WTC11 (cell line): ENCODE data around the gene KCNIP1.

Source experiments
- CREB1 ChIP-seq: sonication (generic); formaldehyde crosslinking; IDR thresholded peaks from 2 replicates; pipeline ENCODE4 v1.8.0; 2023; ENCODE audit warnings: mild to moderate bottlenecking, missing genetic modification reagents
- FOXP1 ChIP-seq: sonication (generic); formaldehyde crosslinking; IDR thresholded peaks from 2 replicates; pipeline ENCODE4 v1.8.0; 2022; ENCODE audit warnings: missing genetic modification reagents, mild to moderate bottlenecking, moderate library complexity, borderline replicate concordance
- NFYB ChIP-seq: sonication (generic); formaldehyde crosslinking; conservative IDR thresholded peaks from 2 replicates; pipeline ENCODE4 v1.8.0; 2022; ENCODE audit warnings: low read depth, missing genetic modification reagents
- PRRX2 ChIP-seq: fragments of 250-450 bp; sonication (Bioruptor Pico); IDR thresholded peaks from 2 replicates; pipeline ENCODE4 v1.8.0; 2021; ENCODE audit warnings: mild to moderate bottlenecking
- TEAD1 ChIP-seq: sonication (generic); formaldehyde crosslinking; IDR thresholded peaks from 2 replicates; pipeline ENCODE4 v1.8.0; 2022; ENCODE audit warnings: mild to moderate bottlenecking, missing genetic modification reagents
- TEAD4 ChIP-seq: sonication (generic); formaldehyde crosslinking; IDR thresholded peaks from 2 replicates; pipeline ENCODE4 v1.8.0; 2022; ENCODE audit warnings: mild to moderate bottlenecking, missing genetic modification reagents
- TF ChIP-seq, protein P1 (sequence below): fragments of 200-600 bp; IDR thresholded peaks from 2 replicates; pipeline ENCODE4 v1.8.0; 2022; ENCODE audit warnings: antibody characterized with exemption
- TF ChIP-seq, protein P2 (sequence below): sonication (generic); formaldehyde crosslinking; IDR thresholded peaks from 2 replicates; pipeline ENCODE4 v1.8.1; 2023; ENCODE audit warnings: mild to moderate bottlenecking, missing genetic modification reagents
- TF ChIP-seq, protein P3 (sequence below): sonication (generic); formaldehyde crosslinking; IDR thresholded peaks from 2 replicates; pipeline ENCODE4 v1.8.0; 2022; ENCODE audit warnings: mild to moderate bottlenecking, missing genetic modification reagents
- TF ChIP-seq, protein P4 (sequence below): sonication (generic); formaldehyde crosslinking; IDR thresholded peaks from 2 replicates; pipeline ENCODE4 v1.8.0; 2022; ENCODE audit warnings: mild to moderate bottlenecking, missing genetic modification reagents
- TF ChIP-seq, protein P5 (sequence below): sonication (generic); formaldehyde crosslinking; IDR thresholded peaks from 2 replicates; pipeline ENCODE4 v1.8.1; 2023; ENCODE audit warnings: mild to moderate bottlenecking, missing genetic modification reagents
- TF ChIP-seq, protein P6 (sequence below): sonication (generic); formaldehyde crosslinking; IDR thresholded peaks from 2 replicates; pipeline ENCODE4 v1.8.1; 2022; ENCODE audit warnings: mild to moderate bottlenecking, moderate library complexity, missing genetic modification reagents
- TF ChIP-seq, protein P7 (sequence below): sonication (generic); formaldehyde crosslinking; conservative IDR thresholded peaks from 2 replicates; pipeline ENCODE4 v1.8.1; 2022; ENCODE audit warnings: mild to moderate bottlenecking, missing genetic modification reagents
- TF ChIP-seq, protein P8 (sequence below): sonication (generic); formaldehyde crosslinking; IDR thresholded peaks from 2 replicates; pipeline ENCODE4 v1.8.1; 2022; ENCODE audit warnings: low read depth, mild to moderate bottlenecking, moderate library complexity, missing genetic modification reagents, borderline replicate concordance

DNA sequence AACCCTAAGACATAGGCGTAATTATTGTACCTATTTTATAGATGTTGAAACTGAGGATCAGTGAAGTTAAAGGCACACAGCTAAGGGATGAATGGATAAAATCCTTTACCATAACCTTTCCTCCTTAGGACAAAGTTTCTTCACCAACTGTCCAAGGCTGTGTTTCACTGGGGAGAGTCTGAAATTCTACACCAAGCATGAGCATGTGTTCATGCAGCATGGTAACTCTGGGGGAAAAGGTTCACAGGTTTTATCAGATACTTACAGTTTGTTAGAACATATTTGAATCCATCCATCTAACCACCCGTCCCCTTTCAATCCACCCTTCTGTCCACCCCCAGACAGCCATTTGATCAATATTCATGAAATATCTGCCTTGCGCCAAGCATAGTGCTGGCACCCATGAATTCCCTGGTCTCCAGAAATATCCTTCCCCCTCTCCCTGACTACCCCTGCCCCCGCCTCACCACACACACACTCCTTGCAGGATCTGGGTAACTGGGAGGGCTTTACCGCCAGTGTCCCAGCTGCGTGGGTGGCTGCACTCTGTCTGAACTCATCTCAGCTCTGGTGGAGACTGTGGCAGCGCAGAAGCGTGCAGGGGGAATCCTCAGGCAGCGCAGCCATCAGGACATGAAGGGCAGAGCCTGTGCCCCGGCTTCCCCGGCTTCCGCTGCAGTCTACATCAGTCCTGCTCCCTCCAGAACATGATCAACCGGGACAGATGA lies 6.3 kb upstream of the KCNIP1 start:
- TF ChIP-seq, protein P1, sequence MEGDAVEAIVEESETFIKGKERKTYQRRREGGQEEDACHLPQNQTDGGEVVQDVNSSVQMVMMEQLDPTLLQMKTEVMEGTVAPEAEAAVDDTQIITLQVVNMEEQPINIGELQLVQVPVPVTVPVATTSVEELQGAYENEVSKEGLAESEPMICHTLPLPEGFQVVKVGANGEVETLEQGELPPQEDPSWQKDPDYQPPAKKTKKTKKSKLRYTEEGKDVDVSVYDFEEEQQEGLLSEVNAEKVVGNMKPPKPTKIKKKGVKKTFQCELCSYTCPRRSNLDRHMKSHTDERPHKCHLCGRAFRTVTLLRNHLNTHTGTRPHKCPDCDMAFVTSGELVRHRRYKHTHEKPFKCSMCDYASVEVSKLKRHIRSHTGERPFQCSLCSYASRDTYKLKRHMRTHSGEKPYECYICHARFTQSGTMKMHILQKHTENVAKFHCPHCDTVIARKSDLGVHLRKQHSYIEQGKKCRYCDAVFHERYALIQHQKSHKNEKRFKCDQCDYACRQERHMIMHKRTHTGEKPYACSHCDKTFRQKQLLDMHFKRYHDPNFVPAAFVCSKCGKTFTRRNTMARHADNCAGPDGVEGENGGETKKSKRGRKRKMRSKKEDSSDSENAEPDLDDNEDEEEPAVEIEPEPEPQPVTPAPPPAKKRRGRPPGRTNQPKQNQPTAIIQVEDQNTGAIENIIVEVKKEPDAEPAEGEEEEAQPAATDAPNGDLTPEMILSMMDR, result no peak
- TF ChIP-seq TEAD4 (CRISPR knock-in tag) (no peak), TEAD1 (CRISPR knock-in tag) (no peak), FOXP1 (CRISPR knock-in tag) (no peak), CREB1 (CRISPR knock-in tag) (no peak), PRRX2 (no peak), NFYB (CRISPR knock-in tag) (no peak)
- TF ChIP-seq, protein P2, sequence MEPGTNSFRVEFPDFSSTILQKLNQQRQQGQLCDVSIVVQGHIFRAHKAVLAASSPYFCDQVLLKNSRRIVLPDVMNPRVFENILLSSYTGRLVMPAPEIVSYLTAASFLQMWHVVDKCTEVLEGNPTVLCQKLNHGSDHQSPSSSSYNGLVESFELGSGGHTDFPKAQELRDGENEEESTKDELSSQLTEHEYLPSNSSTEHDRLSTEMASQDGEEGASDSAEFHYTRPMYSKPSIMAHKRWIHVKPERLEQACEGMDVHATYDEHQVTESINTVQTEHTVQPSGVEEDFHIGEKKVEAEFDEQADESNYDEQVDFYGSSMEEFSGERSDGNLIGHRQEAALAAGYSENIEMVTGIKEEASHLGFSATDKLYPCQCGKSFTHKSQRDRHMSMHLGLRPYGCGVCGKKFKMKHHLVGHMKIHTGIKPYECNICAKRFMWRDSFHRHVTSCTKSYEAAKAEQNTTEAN, result no peak
- TF ChIP-seq, protein P3, sequence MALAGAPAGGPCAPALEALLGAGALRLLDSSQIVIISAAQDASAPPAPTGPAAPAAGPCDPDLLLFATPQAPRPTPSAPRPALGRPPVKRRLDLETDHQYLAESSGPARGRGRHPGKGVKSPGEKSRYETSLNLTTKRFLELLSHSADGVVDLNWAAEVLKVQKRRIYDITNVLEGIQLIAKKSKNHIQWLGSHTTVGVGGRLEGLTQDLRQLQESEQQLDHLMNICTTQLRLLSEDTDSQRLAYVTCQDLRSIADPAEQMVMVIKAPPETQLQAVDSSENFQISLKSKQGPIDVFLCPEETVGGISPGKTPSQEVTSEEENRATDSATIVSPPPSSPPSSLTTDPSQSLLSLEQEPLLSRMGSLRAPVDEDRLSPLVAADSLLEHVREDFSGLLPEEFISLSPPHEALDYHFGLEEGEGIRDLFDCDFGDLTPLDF (CRISPR knock-in tag), result no peak
- TF ChIP-seq, protein P4, sequence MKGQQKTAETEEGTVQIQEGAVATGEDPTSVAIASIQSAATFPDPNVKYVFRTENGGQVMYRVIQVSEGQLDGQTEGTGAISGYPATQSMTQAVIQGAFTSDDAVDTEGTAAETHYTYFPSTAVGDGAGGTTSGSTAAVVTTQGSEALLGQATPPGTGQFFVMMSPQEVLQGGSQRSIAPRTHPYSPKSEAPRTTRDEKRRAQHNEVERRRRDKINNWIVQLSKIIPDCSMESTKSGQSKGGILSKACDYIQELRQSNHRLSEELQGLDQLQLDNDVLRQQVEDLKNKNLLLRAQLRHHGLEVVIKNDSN (CRISPR knock-in tag), result no peak
- TF ChIP-seq, protein P5, sequence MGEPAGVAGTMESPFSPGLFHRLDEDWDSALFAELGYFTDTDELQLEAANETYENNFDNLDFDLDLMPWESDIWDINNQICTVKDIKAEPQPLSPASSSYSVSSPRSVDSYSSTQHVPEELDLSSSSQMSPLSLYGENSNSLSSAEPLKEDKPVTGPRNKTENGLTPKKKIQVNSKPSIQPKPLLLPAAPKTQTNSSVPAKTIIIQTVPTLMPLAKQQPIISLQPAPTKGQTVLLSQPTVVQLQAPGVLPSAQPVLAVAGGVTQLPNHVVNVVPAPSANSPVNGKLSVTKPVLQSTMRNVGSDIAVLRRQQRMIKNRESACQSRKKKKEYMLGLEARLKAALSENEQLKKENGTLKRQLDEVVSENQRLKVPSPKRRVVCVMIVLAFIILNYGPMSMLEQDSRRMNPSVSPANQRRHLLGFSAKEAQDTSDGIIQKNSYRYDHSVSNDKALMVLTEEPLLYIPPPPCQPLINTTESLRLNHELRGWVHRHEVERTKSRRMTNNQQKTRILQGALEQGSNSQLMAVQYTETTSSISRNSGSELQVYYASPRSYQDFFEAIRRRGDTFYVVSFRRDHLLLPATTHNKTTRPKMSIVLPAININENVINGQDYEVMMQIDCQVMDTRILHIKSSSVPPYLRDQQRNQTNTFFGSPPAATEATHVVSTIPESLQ (CRISPR knock-in tag), result no peak
- TF ChIP-seq, protein P6, sequence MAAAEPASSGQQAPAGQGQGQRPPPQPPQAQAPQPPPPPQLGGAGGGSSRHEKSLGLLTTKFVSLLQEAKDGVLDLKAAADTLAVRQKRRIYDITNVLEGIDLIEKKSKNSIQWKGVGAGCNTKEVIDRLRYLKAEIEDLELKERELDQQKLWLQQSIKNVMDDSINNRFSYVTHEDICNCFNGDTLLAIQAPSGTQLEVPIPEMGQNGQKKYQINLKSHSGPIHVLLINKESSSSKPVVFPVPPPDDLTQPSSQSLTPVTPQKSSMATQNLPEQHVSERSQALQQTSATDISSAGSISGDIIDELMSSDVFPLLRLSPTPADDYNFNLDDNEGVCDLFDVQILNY (CRISPR knock-in tag), result no peak
- TF ChIP-seq, protein P7, sequence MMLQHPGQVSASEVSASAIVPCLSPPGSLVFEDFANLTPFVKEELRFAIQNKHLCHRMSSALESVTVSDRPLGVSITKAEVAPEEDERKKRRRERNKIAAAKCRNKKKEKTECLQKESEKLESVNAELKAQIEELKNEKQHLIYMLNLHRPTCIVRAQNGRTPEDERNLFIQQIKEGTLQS (CRISPR knock-in tag), result no peak
- TF ChIP-seq, protein P8, sequence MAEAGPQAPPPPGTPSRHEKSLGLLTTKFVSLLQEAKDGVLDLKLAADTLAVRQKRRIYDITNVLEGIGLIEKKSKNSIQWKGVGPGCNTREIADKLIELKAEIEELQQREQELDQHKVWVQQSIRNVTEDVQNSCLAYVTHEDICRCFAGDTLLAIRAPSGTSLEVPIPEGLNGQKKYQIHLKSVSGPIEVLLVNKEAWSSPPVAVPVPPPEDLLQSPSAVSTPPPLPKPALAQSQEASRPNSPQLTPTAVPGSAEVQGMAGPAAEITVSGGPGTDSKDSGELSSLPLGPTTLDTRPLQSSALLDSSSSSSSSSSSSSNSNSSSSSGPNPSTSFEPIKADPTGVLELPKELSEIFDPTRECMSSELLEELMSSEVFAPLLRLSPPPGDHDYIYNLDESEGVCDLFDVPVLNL (CRISPR knock-in tag), result no peak
